ENCODE data around the gene GCNT2.

Gene GCNT2

GRCh38 chr6:10545482-10545881, 24.3 kb downstream of the GCNT2 start:
- H3K9me3 ChIP-seq (ENCODE audit: control insufficient read depth, low read length): no peaks in the 10 kb centered on the region
- H3K27me3 ChIP-seq (ENCODE audit: control insufficient read depth, insufficient read depth, low read length): no peaks in the 10 kb centered on the region
- H3K4me3 ChIP-seq (ENCODE audit: low read depth, low read length): no peak overlapping the region

GRCh38 chr6:10547809-10548208, 26.7 kb downstream of the GCNT2 start:
- H3K4me3 ChIP-seq (ENCODE audit: low read depth, low read length): no peak overlapping the region
- no peak for TF ChIP-seq CTCF (IDR thresholded peaks at IDR 0.05)
- no peaks in the 10 kb centered on the region for H3K79me2 ChIP-seq
- H3K4me2 ChIP-seq (ENCODE audit: low read length): no peak overlapping the region
- H3K27ac ChIP-seq: no peak overlapping the region
- H3K4me1 ChIP-seq: no peaks in the 10 kb centered on the region
- H3K9ac ChIP-seq: no peak overlapping the region
- H2AFZ ChIP-seq: no peak overlapping the region
- no peaks in the 10 kb centered on the region for H3K27me3 ChIP-seq (ENCODE audit: control insufficient read depth, insufficient read depth, low read length)
- H3K36me3 ChIP-seq (ENCODE audit: control insufficient read depth, insufficient read depth, low read length): no peaks in the 10 kb centered on the region
- no peaks in the 10 kb centered on the region for H3K9me3 ChIP-seq (ENCODE audit: control insufficient read depth, low read length)

More at GRCh38 chr6:10545482-10545881, 24.3 kb downstream of the GCNT2 start:
- H3K79me2 ChIP-seq: no peaks in the 10 kb centered on the region
- H3K36me3 ChIP-seq (ENCODE audit: control insufficient read depth, insufficient read depth, low read length): no peaks in the 10 kb centered on the region
- no peak overlapping the region for H2AFZ ChIP-seq
- no peak overlapping the region for H3K9ac ChIP-seq
- no peaks in the 10 kb centered on the region for H3K4me1 ChIP-seq
- H3K27ac ChIP-seq: no peak overlapping the region
- TF ChIP-seq CTCF (IDR thresholded peaks at IDR 0.05): no peak
- H3K4me2 ChIP-seq (ENCODE audit: low read length): no peak overlapping the region

GRCh38 chr6:10550764-10551163, 29.6 kb downstream of the GCNT2 start:
- TF ChIP-seq CTCF (IDR thresholded peaks at IDR 0.05): no peak
- Histone ChIP-seq H3K4me2 (ENCODE audit: low read length) (no peak overlapping the region), H3K4me3 (ENCODE audit: low read depth, low read length) (no peak overlapping the region), H3K27ac (no peak overlapping the region), H3K79me2 (no peaks in the 10 kb centered on the region), H3K9ac (no peak overlapping the region), H2AFZ (no peak overlapping the region), H3K9me3 (ENCODE audit: control insufficient read depth, low read length) (no peaks in the 10 kb centered on the region), H3K4me1 (no peaks in the 10 kb centered on the region), H3K27me3 (ENCODE audit: control insufficient read depth, insufficient read depth, low read length) (no peaks in the 10 kb centered on the region), H3K36me3 (ENCODE audit: control insufficient read depth, insufficient read depth, low read length) (no peaks in the 10 kb centered on the region)

- Histone ChIP-seq H3K4me2 (ENCODE audit: low read length) (no peak overlapping the region), H3K4me3 (ENCODE audit: low read depth, low read length) (no peak overlapping the region), H3K4me1 (no peaks in the 10 kb centered on the region), H3K27ac (no peak overlapping the region), H2AFZ (no peak overlapping the region), H3K27me3 (ENCODE audit: control insufficient read depth, insufficient read depth, low read length) (no peaks in the 10 kb centered on the region), H3K9ac (no peak overlapping the region), H3K36me3 (ENCODE audit: control insufficient read depth, insufficient read depth, low read length) (no peaks in the 10 kb centered on the region), H3K79me2 (no peaks in the 10 kb centered on the region), H3K9me3 (ENCODE audit: control insufficient read depth, low read length) (no peaks in the 10 kb centered on the region)
- TF ChIP-seq CTCF (IDR thresholded peaks at IDR 0.05): no peak
Measured at GRCh38 chr6:10552270-10552810, 31.2 kb downstream of the GCNT2 start.

- H3K27ac ChIP-seq: no peak overlapping the region
- H3K79me2 ChIP-seq: no peaks in the 10 kb centered on the region
- TF ChIP-seq CTCF (IDR thresholded peaks at IDR 0.05): no peak
- H3K4me2 ChIP-seq (ENCODE audit: low read length): no peak overlapping the region
- no peaks in the 10 kb centered on the region for H3K4me1 ChIP-seq
- H3K4me3 ChIP-seq (ENCODE audit: low read depth, low read length): no peak overlapping the region
- H3K36me3 ChIP-seq (ENCODE audit: control insufficient read depth, insufficient read depth, low read length): no peaks in the 10 kb centered on the region
- H3K9me3 ChIP-seq (ENCODE audit: control insufficient read depth, low read length): no peaks in the 10 kb centered on the region
- no peak overlapping the region for H2AFZ ChIP-seq
- no peaks in the 10 kb centered on the region for H3K27me3 ChIP-seq (ENCODE audit: control insufficient read depth, insufficient read depth, low read length)
- no peak overlapping the region for H3K9ac ChIP-seq
Measured at GRCh38 chr6:10553871-10554270, 32.7 kb downstream of the GCNT2 start.

All from parathyroid adenoma (tissue), 2 donors.